Measurements from ENCODE around the gene ASTN2. TPM values are rescaled to one million over a fixed set of nuclear protein-coding genes. Genes with fewer than 3 reads are reported as not detected.

ASTN2 gene
- total and polyA plus RNA-seq, 3 donors from 2014 or later: 55.7 to 157 (median 117) TPM

DNA sequence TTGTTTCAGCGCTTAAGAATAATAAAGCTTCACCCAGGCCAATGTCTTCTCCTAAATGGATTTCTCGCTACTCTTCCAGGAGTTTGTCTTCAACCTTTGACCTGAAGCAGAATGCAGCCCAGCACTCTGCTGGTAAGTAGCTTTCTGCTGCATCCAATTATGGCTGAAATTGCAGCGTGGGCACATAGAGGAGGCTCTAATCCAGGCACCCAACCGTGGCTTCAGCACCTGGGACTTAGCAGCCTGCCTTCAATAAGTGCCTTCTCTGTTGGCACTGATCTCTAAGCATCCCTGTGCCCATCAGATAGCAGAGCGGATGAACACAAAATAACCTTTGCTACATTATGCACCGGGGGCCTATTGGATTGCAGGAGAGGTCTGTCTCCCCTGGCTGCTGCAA, 622.6 kb downstream of the ASTN2 start:
- H3K4me3 ChIP-seq: no peak overlapping the region
- no peak overlapping the region for H3K27ac ChIP-seq
- H3K36me3 ChIP-seq (ENCODE audit: low read depth, missing control alignments): no peaks in the 10 kb centered on the region
- H3K9me3 ChIP-seq: no peaks in the 10 kb centered on the region
- DNase-seq: peak; percentile 17
- intact Hi-C loops (cut with DNase I; ENCODE audit: low total_unique reads): no loop called here
- no peaks in the 10 kb centered on the region for H3K27me3 ChIP-seq
- WGBS, 2 donors: 67 to 70% methylated on average over 4 to 6 of the region's 6 CpGs
- H3K4me1 ChIP-seq: no peaks in the 10 kb centered on the region
- TF ChIP-seq POLR2A (IDR thresholded peaks at IDR 0.05) (no peak), CTCF (IDR thresholded peaks at IDR 0.05) (no peak)

DNA sequence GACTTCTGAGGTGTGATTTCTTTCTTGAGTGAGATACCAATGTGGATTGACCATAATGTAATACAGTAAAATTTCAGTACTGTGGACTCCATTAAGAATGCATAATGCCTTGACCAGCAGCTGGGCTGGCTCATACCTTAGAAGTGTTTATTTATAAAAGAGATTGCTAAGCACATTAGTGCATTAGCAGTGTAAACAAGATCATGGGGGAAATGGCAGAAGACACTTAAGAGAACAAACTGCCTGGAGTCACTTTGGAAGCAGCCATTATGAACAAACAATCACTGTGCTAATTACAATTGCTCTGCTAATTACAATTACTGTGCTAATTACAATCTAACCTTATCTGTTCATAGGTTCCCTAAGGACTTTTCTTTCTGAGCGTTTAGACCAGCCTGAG, 623.5 kb downstream of the ASTN2 start:
- Histone ChIP-seq H3K27ac (no peak overlapping the region), H3K9me3 (no peaks in the 10 kb centered on the region), H3K4me1 (no peaks in the 10 kb centered on the region), H3K27me3 (no peaks in the 10 kb centered on the region), H3K4me3 (no peak overlapping the region), H3K36me3 (ENCODE audit: low read depth, missing control alignments) (no peaks in the 10 kb centered on the region)
- WGBS, 2 donors: 35 to 71% methylated on average over 1 of the region's 1 CpG
- DNase-seq: no peak
- TF ChIP-seq POLR2A (IDR thresholded peaks at IDR 0.05): no peak
- no peak for TF ChIP-seq CTCF (IDR thresholded peaks at IDR 0.05)
- intact Hi-C loops (cut with DNase I; ENCODE audit: low total_unique reads): no loop called here

- no peak for DNase-seq
- Histone ChIP-seq H3K4me1 (no peaks in the 10 kb centered on the region), H3K4me3 (no peak overlapping the region), H3K27me3 (no peaks in the 10 kb centered on the region), H3K27ac (no peak overlapping the region), H3K36me3 (ENCODE audit: low read depth, missing control alignments) (no peaks in the 10 kb centered on the region), H3K9me3 (no peaks in the 10 kb centered on the region)
- TF ChIP-seq CTCF (IDR thresholded peaks at IDR 0.05) (no peak), POLR2A (IDR thresholded peaks at IDR 0.05) (no peak)
- 26% methylated on average over 3 of the region's 3 CpGs for WGBS, 2 donors
- intact Hi-C loops (cut with DNase I; ENCODE audit: low total_unique reads): no loop called here
These were observed 625.8 kb downstream of the ASTN2 start for GRCh38 chr9:116789081-116789480.

- H3K27me3 ChIP-seq: no peaks in the 10 kb centered on the region
- H3K4me1 ChIP-seq: no peaks in the 10 kb centered on the region
- intact Hi-C loops (cut with DNase I; ENCODE audit: low total_unique reads): no loop called here
- H3K4me3 ChIP-seq: no peak overlapping the region
- TF ChIP-seq POLR2A (IDR thresholded peaks at IDR 0.05) (no peak), CTCF (IDR thresholded peaks at IDR 0.05) (no peak)
- no peaks in the 10 kb centered on the region for H3K36me3 ChIP-seq (ENCODE audit: low read depth, missing control alignments)
- no peaks in the 10 kb centered on the region for H3K9me3 ChIP-seq
- 89 to 90% methylated on average over 2 of the region's 2 CpGs for WGBS, 2 donors
- no peak overlapping the region for H3K27ac ChIP-seq
- no peak for DNase-seq
These were observed 628.1 kb downstream of the ASTN2 start for GRCh38 chr9:116786737-116787136.

- intact Hi-C loops (cut with DNase I; ENCODE audit: low total_unique reads): no loop called here
- no peak for DNase-seq
- Histone ChIP-seq H3K9me3 (no peaks in the 10 kb centered on the region), H3K36me3 (ENCODE audit: low read depth, missing control alignments) (no peaks in the 10 kb centered on the region), H3K27me3 (no peaks in the 10 kb centered on the region), H3K27ac (no peak overlapping the region), H3K4me3 (no peak overlapping the region), H3K4me1 (no peaks in the 10 kb centered on the region)
- TF ChIP-seq CTCF (IDR thresholded peaks at IDR 0.05) (no peak), POLR2A (IDR thresholded peaks at IDR 0.05) (no peak)
- WGBS, 2 donors: 60 to 73% methylated on average over 3 of the region's 3 CpGs
These were observed 637.7 kb downstream of the ASTN2 start for GRCh38 chr9:116777116-116777515.

Data from testis (tissue), 3 donors.